ENCODE measurements around the gene PCDHB7. TPM values are rescaled to one million over a fixed set of nuclear protein-coding genes. Genes with fewer than 3 reads are reported as not detected.
"Not testable (repeated sequence)": the region's sequence is repeated elsewhere in the genome, so short reads cannot be mapped to it uniquely, and the experiment has no call there.

Gene PCDHB7
- total RNA-seq, 1 experiment from 2014 or later: not detected

DNA sequence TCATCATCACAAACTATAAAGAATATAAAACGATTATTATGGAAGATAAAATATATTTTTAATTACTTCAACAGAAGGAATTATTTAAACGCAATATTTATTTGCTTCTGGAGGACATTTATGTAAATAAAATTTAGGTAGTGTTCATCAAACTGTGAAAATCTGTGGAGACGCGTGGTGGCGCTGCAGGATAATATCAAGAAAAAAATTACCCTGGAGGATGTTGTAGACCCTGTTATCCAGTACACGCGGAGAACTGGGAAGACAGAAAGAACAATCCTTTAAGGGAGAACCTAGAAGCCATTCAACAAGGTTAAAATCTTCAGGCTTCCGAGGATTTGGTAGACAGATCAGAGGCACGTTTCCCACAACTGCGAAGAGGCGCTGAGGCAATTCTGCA lies 36.0 kb downstream of the PCDHB7 start, which contains the start of gene PCDHB12:
TSS of gene PCDHB12 (plus strand) at position 242 of the 400 bp plus-strand sequence. CDS start 189 bp downstream, outside the sequence.
- intact Hi-C loops (cut with micrococcal nuclease; ENCODE audit: unreplicated experiment): no loop called here
- no TSS peak for BruUV-seq (replicated peaks)
- Histone ChIP-seq H3K4me1 (no peaks in the 10 kb centered on the region), H3K36me3 (ENCODE audit: control insufficient read depth, insufficient read depth, low read length) (no peaks in the 10 kb centered on the region), H3K4me3 (ENCODE audit: low read depth, low read length) (no peak within 1 kb of the TSS), H3K9me3 (no peaks in the 10 kb centered on the region), H3K27me3 (replicated peaks; ENCODE audit: control insufficient read depth, insufficient read depth, low read length) (no peaks in the 10 kb centered on the region)
- CTCF ChIA-PET: no interaction called here
- Mint-ChIP-seq H3K4me1 (ENCODE audit: low read depth, unreplicated experiment) (no peaks in the 10 kb centered on the region), H3K4me3 (ENCODE audit: unreplicated experiment) (no peak within 1 kb of the TSS), H3K36me3 (ENCODE audit: insufficient read depth, unreplicated experiment) (no peaks in the 10 kb centered on the region), H3K9me3 (ENCODE audit: unreplicated experiment) (no peaks in the 10 kb centered on the region), H3K27me3 (ENCODE audit: insufficient read depth, unreplicated experiment) (no peaks in the 10 kb centered on the region), H3K27ac (ENCODE audit: unreplicated experiment) (no peak within 1 kb of the TSS)
- no peak for DNase-seq
- no peak for TF ChIP-seq CTCF (IDR thresholded peaks at IDR 0.05; ENCODE audit: insufficient read depth in 1 of 2, low read depth in 1 of 2, low read length in 1 of 2, severe bottlenecking in 1 of 2, unreplicated experiment in 1 of 2)
- POLR2A ChIA-PET: interaction anchor here (0.6 kb wide), 1 partner anchor 423 kb away, joined by 3 read pairs; no protein-coding TSS in a partner anchor

GRCh38 chr5:141210281-141210680 lies 37.8 kb downstream of the PCDHB7 start:
- POLR2A ChIA-PET; H3K27ac Mint-ChIP-seq (ENCODE audit: unreplicated experiment); CTCF ChIA-PET; DNase-seq; H3K36me3 ChIP-seq (ENCODE audit: control insufficient read depth, insufficient read depth, low read length); H3K4me1 Mint-ChIP-seq (ENCODE audit: low read depth, unreplicated experiment); BruUV-seq (replicated peaks); H3K4me1 ChIP-seq; H3K9me3 ChIP-seq; H3K36me3 Mint-ChIP-seq (ENCODE audit: insufficient read depth, unreplicated experiment); H3K4me3 ChIP-seq (ENCODE audit: low read depth, low read length); H3K4me3 Mint-ChIP-seq (ENCODE audit: unreplicated experiment); H3K27me3 ChIP-seq (replicated peaks; ENCODE audit: control insufficient read depth, insufficient read depth, low read length); H3K9me3 Mint-ChIP-seq (ENCODE audit: unreplicated experiment); H3K27me3 Mint-ChIP-seq (ENCODE audit: insufficient read depth, unreplicated experiment); intact Hi-C loops (cut with micrococcal nuclease; ENCODE audit: unreplicated experiment): not testable (repeated sequence)

GRCh38 chr5:141210849-141211248 lies 38.4 kb downstream of the PCDHB7 start:
- H3K4me3 Mint-ChIP-seq (ENCODE audit: unreplicated experiment); H3K9me3 ChIP-seq; DNase-seq; POLR2A ChIA-PET; H3K4me1 ChIP-seq; H3K4me1 Mint-ChIP-seq (ENCODE audit: low read depth, unreplicated experiment); CTCF ChIA-PET; H3K9me3 Mint-ChIP-seq (ENCODE audit: unreplicated experiment); H3K36me3 ChIP-seq (ENCODE audit: control insufficient read depth, insufficient read depth, low read length); H3K36me3 Mint-ChIP-seq (ENCODE audit: insufficient read depth, unreplicated experiment); H3K27ac Mint-ChIP-seq (ENCODE audit: unreplicated experiment); BruUV-seq (replicated peaks); intact Hi-C loops (cut with micrococcal nuclease; ENCODE audit: unreplicated experiment); H3K4me3 ChIP-seq (ENCODE audit: low read depth, low read length); H3K27me3 Mint-ChIP-seq (ENCODE audit: insufficient read depth, unreplicated experiment); H3K27me3 ChIP-seq (replicated peaks; ENCODE audit: control insufficient read depth, insufficient read depth, low read length): not testable (repeated sequence)

DNA sequence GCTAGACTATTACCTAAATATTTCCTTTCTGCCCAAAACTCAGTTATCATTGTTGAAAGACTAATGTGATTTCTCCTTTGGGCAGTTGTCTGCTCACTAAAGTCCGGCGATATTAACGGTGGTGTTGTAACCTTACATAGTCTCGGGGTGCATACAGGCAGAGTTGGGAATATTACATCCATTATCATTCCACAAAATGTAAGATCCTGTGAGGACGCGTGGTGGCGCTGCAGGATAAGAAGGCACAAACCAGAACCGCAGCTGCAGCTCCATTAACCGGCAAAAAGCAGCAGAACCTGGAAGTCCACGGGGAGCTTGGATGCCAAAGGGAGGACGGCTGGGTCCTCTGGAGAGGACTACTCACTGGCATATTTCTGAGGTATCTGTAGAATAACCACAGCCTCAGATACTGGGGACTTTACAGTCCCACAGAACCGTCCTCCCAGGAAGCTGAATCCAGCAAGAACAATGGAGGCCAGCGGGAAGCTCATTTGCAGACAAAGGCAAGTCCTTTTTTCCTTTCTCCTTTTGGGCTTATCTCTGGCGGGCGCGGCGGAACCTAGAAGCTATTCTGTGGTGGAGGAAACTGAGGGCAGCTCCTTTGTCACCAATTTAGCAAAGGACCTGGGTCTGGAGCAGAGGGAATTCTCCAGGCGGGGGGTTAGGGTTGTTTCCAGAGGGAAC lies 41.4 kb downstream of the PCDHB7 start, which contains the start of gene PCDHB13:
TSS of gene PCDHB13 (plus strand) at position 264 of the 684 bp plus-strand sequence. CDS start at position 469, 205 bp downstream.
- intact Hi-C loops (cut with micrococcal nuclease; ENCODE audit: unreplicated experiment): loop anchor here (2.0 kb wide), 1 partner anchor 35 kb away; no protein-coding TSS in a partner anchor
- CTCF ChIA-PET: not testable (repeated sequence)
- DNase-seq: peak in 1 of 2 experiments; percentile 25

GRCh38 chr5:141214583-141214982 lies 42.1 kb downstream of the PCDHB7 start:
- H3K9me3 Mint-ChIP-seq (ENCODE audit: unreplicated experiment): peaks cover 20% of the 10 kb centered on the region

More for the DNA sequence above, 41.4 kb downstream of the PCDHB7 start, which contains the start of gene PCDHB13:
- H3K9me3 ChIP-seq; H3K4me1 Mint-ChIP-seq (ENCODE audit: low read depth, unreplicated experiment); H3K4me3 ChIP-seq (ENCODE audit: low read depth, low read length); H3K27me3 ChIP-seq (replicated peaks; ENCODE audit: control insufficient read depth, insufficient read depth, low read length); BruUV-seq (replicated peaks); H3K27me3 Mint-ChIP-seq (ENCODE audit: insufficient read depth, unreplicated experiment); H3K4me1 ChIP-seq; H3K36me3 ChIP-seq (ENCODE audit: control insufficient read depth, insufficient read depth, low read length); H3K27ac Mint-ChIP-seq (ENCODE audit: unreplicated experiment); H3K36me3 Mint-ChIP-seq (ENCODE audit: insufficient read depth, unreplicated experiment); POLR2A ChIA-PET; H3K4me3 Mint-ChIP-seq (ENCODE audit: unreplicated experiment): not testable (repeated sequence)
- peaks cover 16% of the 10 kb centered on the region for H3K9me3 Mint-ChIP-seq (ENCODE audit: unreplicated experiment)

GRCh38 chr5:141215504-141215903 lies 43.1 kb downstream of the PCDHB7 start:
- BruUV-seq (replicated peaks); H3K36me3 Mint-ChIP-seq (ENCODE audit: insufficient read depth, unreplicated experiment); H3K9me3 ChIP-seq; DNase-seq; CTCF ChIA-PET; H3K4me1 Mint-ChIP-seq (ENCODE audit: low read depth, unreplicated experiment); H3K27me3 ChIP-seq (replicated peaks; ENCODE audit: control insufficient read depth, insufficient read depth, low read length); H3K27ac Mint-ChIP-seq (ENCODE audit: unreplicated experiment); POLR2A ChIA-PET; H3K4me3 ChIP-seq (ENCODE audit: low read depth, low read length); H3K4me1 ChIP-seq; H3K4me3 Mint-ChIP-seq (ENCODE audit: unreplicated experiment); H3K36me3 ChIP-seq (ENCODE audit: control insufficient read depth, insufficient read depth, low read length); H3K27me3 Mint-ChIP-seq (ENCODE audit: insufficient read depth, unreplicated experiment): not testable (repeated sequence)
- H3K9me3 Mint-ChIP-seq (ENCODE audit: unreplicated experiment): peaks cover 29% of the 10 kb centered on the region
- intact Hi-C loops (cut with micrococcal nuclease; ENCODE audit: unreplicated experiment): loop anchor here (2.0 kb wide), 1 partner anchor 37 kb away; no protein-coding TSS in a partner anchor

More at GRCh38 chr5:141214583-141214982, 42.1 kb downstream of the PCDHB7 start:
- DNase-seq; H3K9me3 ChIP-seq; H3K4me3 ChIP-seq (ENCODE audit: low read depth, low read length); H3K27ac Mint-ChIP-seq (ENCODE audit: unreplicated experiment); POLR2A ChIA-PET; CTCF ChIA-PET; H3K27me3 Mint-ChIP-seq (ENCODE audit: insufficient read depth, unreplicated experiment); H3K36me3 ChIP-seq (ENCODE audit: control insufficient read depth, insufficient read depth, low read length); H3K4me1 Mint-ChIP-seq (ENCODE audit: low read depth, unreplicated experiment); BruUV-seq (replicated peaks); H3K4me1 ChIP-seq; H3K36me3 Mint-ChIP-seq (ENCODE audit: insufficient read depth, unreplicated experiment); H3K27me3 ChIP-seq (replicated peaks; ENCODE audit: control insufficient read depth, insufficient read depth, low read length); H3K4me3 Mint-ChIP-seq (ENCODE audit: unreplicated experiment): not testable (repeated sequence)
- intact Hi-C loops (cut with micrococcal nuclease; ENCODE audit: unreplicated experiment): loop anchor here (2.0 kb wide), 1 partner anchor 36 kb away; no protein-coding TSS in a partner anchor
